Astrocyte (in vitro differentiated cells and primary cell): ENCODE data around the gene CALCR. TPM values are rescaled to one million over a fixed set of nuclear protein-coding genes. Genes with fewer than 3 reads are reported as not detected.

Experiments
- DNase-seq: peaks from one replicate; pipeline ENCODE4 v3.0.0-alpha.2; 2010; ENCODE audit warnings: low read depth
- FAIRE-seq: peaks from 2 replicates; lab custom pipeline; 2011; peaks lifted over from hg19 to GRCh38; lab: Jason Lieb, UNC
- H2AFZ ChIP-seq: 2 replicates; pipeline ENCODE4 v1.6.0; 2012; ENCODE audit warnings: low read depth, low read length, inconsistent platforms
- H3K27ac ChIP-seq: 2 replicates; pipeline ENCODE4 v1.5.1; 2011; ENCODE audit warnings: low read depth, low read length, inconsistent platforms
- H3K27me3 ChIP-seq: 2 replicates; pipeline ENCODE4 v1.6.0; 2011; ENCODE audit warnings: low read length, inconsistent platforms; ENCODE audit not compliant: insufficient read depth
- H3K36me3 ChIP-seq: 2 replicates; pipeline ENCODE4 v1.5.1; 2011; ENCODE audit warnings: low read length, inconsistent platforms; ENCODE audit not compliant: insufficient read depth
- H3K4me1 ChIP-seq: 2 replicates; pipeline ENCODE4 v1.5.1; 2011; ENCODE audit warnings: low read length, inconsistent platforms; ENCODE audit not compliant: insufficient read depth
- H3K4me2 ChIP-seq: 2 replicates; pipeline ENCODE4 v1.6.0; 2012; ENCODE audit warnings: low read length, inconsistent platforms
- H3K4me3 ChIP-seq: 2 replicates; pipeline ENCODE4 v1.5.1; 2011; ENCODE audit warnings: low read depth, mild to moderate bottlenecking, low read length, inconsistent platforms; ENCODE audit not compliant: insufficient read depth
- H3K79me2 ChIP-seq: 2 replicates; pipeline ENCODE4 v1.6.0; 2012; ENCODE audit warnings: mild to moderate bottlenecking, low read length, inconsistent platforms; ENCODE audit not compliant: insufficient read depth
- H3K9ac ChIP-seq: 2 replicates; pipeline ENCODE4 v1.6.0; 2012; ENCODE audit warnings: mild to moderate bottlenecking, low read length, inconsistent platforms
- H3K9me3 ChIP-seq: 2 replicates; pipeline ENCODE4 v1.5.1; 2012; ENCODE audit warnings: low read depth, mild to moderate bottlenecking, low read length, inconsistent platforms; ENCODE audit not compliant: insufficient read depth
- H4K20me1 ChIP-seq: 2 replicates; pipeline ENCODE4 v1.6.0; 2012; ENCODE audit warnings: low read length, inconsistent platforms; ENCODE audit not compliant: insufficient read depth
- H3K27ac Mint-ChIP-seq: one replicate; pipeline ENCODE4 v1.8.0; 2021; ENCODE audit warnings: mild to moderate bottlenecking, mixed read lengths; ENCODE audit not compliant: unreplicated experiment
- H3K27me3 Mint-ChIP-seq: one replicate; pipeline ENCODE4 v1.8.0; 2021; ENCODE audit warnings: low read depth, mixed read lengths; ENCODE audit not compliant: unreplicated experiment
- H3K36me3 Mint-ChIP-seq: one replicate; pipeline ENCODE4 v1.8.0; 2021; ENCODE audit warnings: low read depth, mixed read lengths; ENCODE audit not compliant: unreplicated experiment
- H3K4me1 Mint-ChIP-seq: one replicate; pipeline ENCODE4 v1.8.0; 2021; ENCODE audit warnings: low read depth, mixed read lengths; ENCODE audit not compliant: unreplicated experiment
- H3K4me3 Mint-ChIP-seq: one replicate; pipeline ENCODE4 v1.8.0; 2021; ENCODE audit warnings: mild to moderate bottlenecking, moderate library complexity, mixed read lengths; ENCODE audit not compliant: unreplicated experiment
- H3K9me3 Mint-ChIP-seq: one replicate; pipeline ENCODE4 v1.8.0; 2021; ENCODE audit warnings: mild to moderate bottlenecking, mixed read lengths; ENCODE audit not compliant: unreplicated experiment
- EZH2 ChIP-seq: IDR thresholded peaks from 2 replicates; pipeline ENCODE4 v1.6.1; 2012; ENCODE audit warnings: mild to moderate bottlenecking, low read length, inconsistent platforms; ENCODE audit not compliant: insufficient read depth
- total RNA-seq: library from RNA; stranded (reverse); gene quantifications from 2 replicates; pipeline ENCODE4 v1.2.1, GENCODE V29; 2021
- TF ChIP-seq, protein P1 (sequence below): IDR thresholded peaks from 2 replicates; pipeline ENCODE4 v1.5.1; 2011; ENCODE audit warnings: low read depth, mild to moderate bottlenecking, inconsistent platforms, low read length, moderate library complexity; ENCODE audit not compliant: insufficient read depth

The CALCR gene
- total RNA-seq, 1 donor from 2014 or later: 5.4 TPM

DNA sequence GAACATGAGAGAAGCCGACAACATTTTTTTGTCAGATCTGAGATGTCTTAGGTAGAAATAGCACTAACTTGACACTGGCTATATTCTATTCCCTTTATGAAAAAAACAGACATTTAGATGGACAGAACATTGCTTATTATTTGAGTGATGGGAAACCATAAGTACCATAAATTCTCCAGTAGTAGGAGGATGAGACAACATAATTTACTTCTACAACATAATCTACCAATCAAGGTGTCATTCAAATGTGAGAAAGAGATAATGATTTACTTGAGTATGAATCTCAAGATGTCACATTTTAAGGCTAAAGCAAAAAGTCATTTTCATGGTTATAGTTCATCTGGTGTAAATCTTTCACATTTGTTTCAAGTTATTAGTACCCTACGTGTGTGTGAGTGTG, 110.8 kb downstream of the CALCR start:
- Mint-ChIP-seq H3K27ac (no peak overlapping the region), H3K4me3 (no peak overlapping the region), H3K9me3 (no peaks in the 10 kb centered on the region), H3K27me3 (no peaks in the 10 kb centered on the region), H3K36me3 (no peaks in the 10 kb centered on the region), H3K4me1 (no peaks in the 10 kb centered on the region)
- DNase-seq: no peak
- Histone ChIP-seq H3K36me3 (no peaks in the 10 kb centered on the region), H3K4me2 (no peak overlapping the region), H3K4me3 (no peak overlapping the region), H3K79me2 (no peaks in the 10 kb centered on the region), H3K4me1 (no peaks in the 10 kb centered on the region), H4K20me1 (no peaks in the 10 kb centered on the region), H2AFZ (no peak overlapping the region), H3K9ac (no peak overlapping the region), H3K27ac (no peak overlapping the region), H3K9me3 (no peaks in the 10 kb centered on the region), H3K27me3 (no peaks in the 10 kb centered on the region)
- TF ChIP-seq EZH2: no peak
- TF ChIP-seq, protein P1, sequence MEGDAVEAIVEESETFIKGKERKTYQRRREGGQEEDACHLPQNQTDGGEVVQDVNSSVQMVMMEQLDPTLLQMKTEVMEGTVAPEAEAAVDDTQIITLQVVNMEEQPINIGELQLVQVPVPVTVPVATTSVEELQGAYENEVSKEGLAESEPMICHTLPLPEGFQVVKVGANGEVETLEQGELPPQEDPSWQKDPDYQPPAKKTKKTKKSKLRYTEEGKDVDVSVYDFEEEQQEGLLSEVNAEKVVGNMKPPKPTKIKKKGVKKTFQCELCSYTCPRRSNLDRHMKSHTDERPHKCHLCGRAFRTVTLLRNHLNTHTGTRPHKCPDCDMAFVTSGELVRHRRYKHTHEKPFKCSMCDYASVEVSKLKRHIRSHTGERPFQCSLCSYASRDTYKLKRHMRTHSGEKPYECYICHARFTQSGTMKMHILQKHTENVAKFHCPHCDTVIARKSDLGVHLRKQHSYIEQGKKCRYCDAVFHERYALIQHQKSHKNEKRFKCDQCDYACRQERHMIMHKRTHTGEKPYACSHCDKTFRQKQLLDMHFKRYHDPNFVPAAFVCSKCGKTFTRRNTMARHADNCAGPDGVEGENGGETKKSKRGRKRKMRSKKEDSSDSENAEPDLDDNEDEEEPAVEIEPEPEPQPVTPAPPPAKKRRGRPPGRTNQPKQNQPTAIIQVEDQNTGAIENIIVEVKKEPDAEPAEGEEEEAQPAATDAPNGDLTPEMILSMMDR: no peak
- FAIRE-seq: no peak

DNA sequence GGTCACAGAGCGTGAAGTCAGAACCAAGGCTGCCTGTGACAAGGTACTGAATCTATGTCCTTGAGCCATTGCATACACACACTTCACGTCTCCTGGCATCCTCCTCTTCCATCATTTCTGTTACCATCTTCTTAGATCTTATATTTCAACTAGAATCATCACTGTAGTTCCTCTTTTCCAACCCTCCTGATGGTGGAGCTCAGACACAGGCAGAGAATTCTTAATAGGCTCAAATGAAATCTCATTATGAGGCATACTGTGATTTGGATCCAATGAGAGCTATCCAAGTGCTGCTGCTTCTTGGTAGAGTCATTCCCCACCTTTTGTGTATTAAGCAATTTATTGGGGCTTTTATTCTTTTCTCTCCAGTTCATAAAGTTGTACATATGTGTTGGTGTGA, 113.2 kb downstream of the CALCR start:
- Mint-ChIP-seq H3K4me1 (no peaks in the 10 kb centered on the region), H3K9me3 (no peaks in the 10 kb centered on the region), H3K27ac (no peak overlapping the region), H3K36me3 (peaks cover 2% of the 10 kb centered on the region), H3K27me3 (no peaks in the 10 kb centered on the region), H3K4me3 (no peak overlapping the region)
- Histone ChIP-seq H4K20me1 (no peaks in the 10 kb centered on the region), H3K27ac (no peak overlapping the region), H3K4me1 (no peaks in the 10 kb centered on the region), H3K4me2 (no peak overlapping the region), H3K27me3 (no peaks in the 10 kb centered on the region), H3K79me2 (no peaks in the 10 kb centered on the region), H3K36me3 (no peaks in the 10 kb centered on the region), H3K9me3 (no peaks in the 10 kb centered on the region), H3K9ac (no peak overlapping the region), H2AFZ (no peak overlapping the region), H3K4me3 (no peak overlapping the region)
- DNase-seq: no peak
- no peak for FAIRE-seq
- TF ChIP-seq EZH2: no peak
- TF ChIP-seq, protein P1: no peak

DNA sequence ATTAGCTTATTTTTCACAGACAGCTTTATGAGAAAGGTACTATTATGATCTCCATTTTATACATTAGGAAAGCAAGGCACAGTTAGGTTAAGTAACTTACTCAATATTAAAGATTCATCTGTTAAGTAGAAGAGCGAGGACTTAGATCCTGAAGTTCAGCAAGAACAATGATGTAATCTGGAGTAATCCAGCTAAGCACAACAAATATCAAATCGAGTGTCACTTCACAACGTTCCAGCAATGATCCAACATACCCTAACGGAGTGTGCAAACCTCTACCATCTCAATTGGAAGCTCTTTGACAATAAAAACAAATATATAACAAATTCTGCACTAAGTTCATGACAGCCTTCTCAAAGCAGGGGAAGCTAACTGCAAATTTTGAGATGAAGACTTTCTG, 121.3 kb downstream of the CALCR start:
- Mint-ChIP-seq H3K9me3 (no peaks in the 10 kb centered on the region), H3K27ac (no peak overlapping the region), H3K36me3 (peaks cover 2% of the 10 kb centered on the region), H3K27me3 (no peaks in the 10 kb centered on the region), H3K4me1 (no peaks in the 10 kb centered on the region), H3K4me3 (no peak overlapping the region)
- no peak overlapping the region for H3K27ac ChIP-seq
- TF ChIP-seq, protein P1: no peak
- no peak for TF ChIP-seq EZH2
- H3K79me2 ChIP-seq: no peaks in the 10 kb centered on the region
- H4K20me1 ChIP-seq: no peaks in the 10 kb centered on the region
- H3K4me2 ChIP-seq: no peak overlapping the region
- H3K9me3 ChIP-seq: no peaks in the 10 kb centered on the region
- H3K36me3 ChIP-seq: no peaks in the 10 kb centered on the region
- peaks cover 7% of the 10 kb centered on the region for H3K27me3 ChIP-seq
- H3K9ac ChIP-seq: no peak overlapping the region
- H2AFZ ChIP-seq: no peak overlapping the region
- FAIRE-seq (no peak), DNase-seq (no peak)
- H3K4me1 ChIP-seq: no peaks in the 10 kb centered on the region
- no peak overlapping the region for H3K4me3 ChIP-seq
